Inferior parietal cortex (tissue), 1 donor: ENCODE measurements around the gene SPAG9.
"Not testable (repeated sequence)": the region's sequence is repeated elsewhere in the genome, so short reads cannot be mapped to it uniquely, and the experiment has no call there.

Experiments used
- DNase-seq: peaks from one replicate; pipeline ENCODE4 v3.0.0-alpha.2; 2016; ENCODE audit errors: extremely low spot score

The SPAG9 gene

DNA sequence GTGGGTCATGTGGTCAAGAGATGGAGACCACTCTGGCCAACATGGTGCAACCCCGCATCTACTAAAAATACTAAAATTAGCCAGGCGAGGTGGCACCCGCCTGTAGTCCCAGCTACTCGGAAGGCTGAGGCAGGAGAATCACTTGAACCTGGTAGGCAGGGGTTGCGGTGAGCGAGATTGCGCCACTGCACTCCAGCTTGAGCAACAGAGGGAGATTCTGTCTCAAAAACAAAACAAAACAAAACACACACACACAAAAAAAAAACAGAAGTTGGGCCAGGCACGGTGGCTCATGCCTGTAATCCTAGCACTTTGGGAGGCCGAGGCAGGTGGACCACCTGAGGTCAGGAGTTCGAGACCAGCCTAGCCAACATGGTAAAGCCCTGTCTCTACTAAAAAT lies 31.8 kb downstream of the SPAG9 start:
- DNase-seq, result not testable (repeated sequence)

- no peak for DNase-seq
Measured at GRCh38 chr17:51088287-51088686, 32.4 kb downstream of the SPAG9 start.

DNA sequence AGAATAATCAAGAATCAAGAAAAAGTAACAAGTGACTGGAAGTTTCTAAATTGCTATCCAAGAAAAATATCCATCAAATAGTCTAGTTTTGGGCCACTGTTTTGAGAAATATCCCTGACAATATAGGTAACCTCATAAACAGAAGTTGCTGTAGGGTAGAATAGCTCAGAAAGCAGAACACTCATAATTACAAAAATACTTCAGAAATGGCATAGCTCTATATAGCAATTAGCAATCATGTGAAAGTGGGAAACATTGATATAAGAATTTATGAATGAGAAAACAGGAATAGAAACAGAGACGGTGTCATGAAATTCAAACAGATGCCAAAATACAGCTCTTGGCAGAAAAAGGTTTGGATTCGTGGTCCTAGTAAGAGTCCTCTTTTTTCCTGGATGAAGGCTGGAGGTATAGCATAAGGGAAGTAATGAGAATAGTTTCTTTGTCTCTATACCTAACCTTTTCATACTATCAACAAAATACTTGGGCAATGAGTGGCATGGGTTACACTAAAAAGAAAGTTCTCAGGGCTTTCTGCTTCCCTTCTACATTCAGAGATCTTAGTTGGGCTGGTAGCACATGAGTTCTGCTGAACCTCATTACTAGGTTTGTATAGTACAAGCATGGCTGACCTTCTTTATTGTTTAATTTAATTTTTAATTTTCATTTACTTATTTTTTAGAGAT lies 33.5 kb downstream of the SPAG9 start:
- DNase-seq, result peak; percentile 16

- DNase-seq, result no peak
Measured at GRCh38 chr17:51085150-51085805, 35.4 kb downstream of the SPAG9 start.

GRCh38 chr17:51083981-51084380 lies 36.7 kb downstream of the SPAG9 start:
- DNase-seq, result no peak

DNA sequence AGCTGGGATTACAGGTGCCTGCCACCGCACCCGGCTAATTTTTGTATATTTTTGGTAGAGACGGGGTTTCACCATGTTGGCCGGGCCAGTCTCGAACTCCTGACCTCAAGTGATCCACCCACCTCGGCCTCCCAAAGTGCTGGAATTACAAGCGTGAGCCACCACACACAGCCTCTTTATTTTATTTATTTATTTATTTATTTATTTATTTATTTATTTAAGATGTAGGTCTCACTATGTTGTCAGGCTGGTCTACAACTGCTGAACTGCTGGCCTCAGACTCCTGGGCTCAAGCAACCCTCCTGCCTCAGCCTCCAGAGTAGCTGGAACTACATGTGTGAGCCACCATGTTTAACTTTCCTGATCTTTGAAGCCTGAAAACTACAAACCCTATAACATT lies 37.3 kb downstream of the SPAG9 start:
- DNase-seq, result not testable (repeated sequence)

- DNase-seq, result no peak
Measured at GRCh38 chr17:51079049-51079448, 41.6 kb downstream of the SPAG9 start.

DNA sequence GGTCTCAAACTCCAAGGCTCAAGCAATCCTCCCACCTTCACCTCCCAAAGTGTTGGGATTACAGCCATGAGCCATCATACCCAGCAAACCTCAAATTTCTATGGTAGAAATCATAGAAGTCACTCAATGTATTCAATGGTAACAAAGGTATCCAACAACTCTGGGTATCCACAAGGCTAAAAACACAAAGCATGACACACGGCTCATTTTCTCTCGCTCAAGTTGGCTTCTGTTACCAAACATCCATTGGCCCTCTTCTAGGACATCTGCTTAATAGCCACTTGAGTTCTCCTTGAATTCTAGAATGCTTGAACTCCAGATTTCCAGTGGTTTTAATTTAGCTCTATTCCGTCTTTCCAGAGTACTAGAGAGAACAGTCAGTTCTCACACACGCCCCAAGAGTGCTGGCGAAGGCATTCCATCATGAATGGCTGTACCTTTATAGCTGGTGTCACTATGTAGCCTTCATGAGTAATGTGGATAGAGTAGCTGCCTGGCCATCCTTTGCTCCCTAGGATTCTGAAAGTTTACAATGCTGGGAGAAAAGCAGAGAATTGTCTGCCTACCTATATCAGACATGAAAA lies 42.6 kb downstream of the SPAG9 start:
- no peak for DNase-seq

DNA sequence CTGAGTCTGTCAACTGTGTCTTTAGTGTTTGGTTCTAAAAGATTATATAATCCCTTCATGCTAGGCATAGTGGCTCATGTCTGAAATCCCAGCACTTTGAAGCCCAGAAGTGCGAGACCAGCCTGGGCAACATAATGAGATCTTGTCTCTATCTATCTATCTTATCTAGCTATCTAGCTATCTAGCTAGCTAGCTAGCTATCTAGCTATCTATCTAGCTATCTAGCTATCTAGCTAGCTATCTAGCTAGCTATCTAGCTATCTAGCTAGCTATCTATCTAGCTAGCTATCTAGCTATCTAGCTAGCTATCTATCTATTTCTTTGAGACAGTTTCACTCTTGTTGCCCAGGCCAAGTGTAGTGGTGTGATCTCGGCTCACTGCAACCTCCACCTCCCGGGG lies 43.8 kb downstream of the SPAG9 start:
- no peak for DNase-seq

DNA sequence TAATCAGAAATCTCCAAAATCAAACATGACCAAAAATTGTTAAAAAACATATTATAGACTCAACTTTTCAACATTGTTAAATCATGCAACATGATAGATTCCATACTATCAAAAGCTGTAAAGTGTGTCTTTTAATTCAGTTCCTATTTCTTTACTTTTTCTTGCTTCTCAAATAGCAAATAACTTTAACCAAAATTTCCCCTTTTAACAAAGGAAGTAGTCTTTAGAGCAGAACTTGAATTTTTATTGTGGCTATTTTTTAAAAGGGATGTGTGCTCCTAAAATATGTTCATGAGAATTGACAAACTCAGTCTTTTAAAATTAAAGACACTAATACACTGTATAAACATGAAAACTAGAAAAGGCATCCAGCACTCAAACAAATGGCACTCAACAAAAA lies 49.1 kb downstream of the SPAG9 start:
- no peak for DNase-seq

DNA sequence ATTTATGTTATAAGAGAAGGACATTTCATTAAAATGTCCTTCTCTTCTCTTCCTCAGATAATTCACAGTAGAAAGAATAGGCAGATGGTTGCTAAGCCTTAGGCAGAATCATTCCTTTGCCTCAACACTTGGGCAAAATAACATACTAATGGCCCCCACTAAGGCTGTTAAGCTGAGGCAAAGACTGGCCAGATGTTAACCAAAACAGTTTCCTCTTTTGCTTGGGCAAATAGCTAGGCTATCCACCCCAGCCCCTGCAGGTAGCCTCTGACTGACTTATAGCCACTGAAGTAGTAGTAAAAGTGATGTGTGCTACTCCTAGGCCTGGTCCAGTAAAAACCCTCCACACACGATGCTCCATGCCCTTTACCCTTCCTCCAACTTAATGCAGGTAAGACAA lies 55.2 kb downstream of the SPAG9 start:
- no peak for DNase-seq

DNA sequence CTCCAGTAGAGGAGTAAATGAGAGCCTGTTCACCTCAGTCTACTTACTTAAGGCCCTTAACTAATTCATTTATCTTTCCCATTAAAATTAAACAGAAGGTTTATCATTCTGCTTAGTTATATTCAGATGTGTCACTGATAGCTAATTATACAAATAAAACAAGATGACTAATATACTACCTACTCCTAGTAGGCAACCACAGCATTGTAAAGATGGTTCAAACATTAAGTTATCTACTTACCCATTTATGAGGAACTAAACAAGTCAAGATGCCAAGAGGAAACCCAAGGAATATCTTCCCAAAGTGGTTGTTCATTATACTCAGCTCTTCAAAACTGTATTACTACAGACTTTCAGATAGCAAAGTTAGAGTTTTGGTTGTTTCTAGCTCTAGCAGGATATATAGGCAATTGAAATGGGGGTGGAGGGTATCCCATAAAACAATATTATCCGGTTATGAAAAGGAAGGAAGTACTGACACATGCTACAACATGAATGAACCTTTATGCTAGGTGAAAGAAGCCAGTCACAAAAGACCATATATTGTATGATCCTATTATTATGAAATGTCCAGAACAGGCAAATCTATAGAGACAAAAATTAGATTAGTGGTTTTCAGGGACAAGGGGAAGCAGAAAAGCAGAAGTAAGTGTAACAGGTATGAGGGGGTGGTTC lies 56.5 kb downstream of the SPAG9 start:
- DNase-seq, result no peak

- no peak for DNase-seq
Measured at GRCh38 chr17:51060396-51060795, 60.3 kb downstream of the SPAG9 start.

- DNase-seq, result no peak
Measured at GRCh38 chr17:51059781-51060180, 60.9 kb downstream of the SPAG9 start.

DNA sequence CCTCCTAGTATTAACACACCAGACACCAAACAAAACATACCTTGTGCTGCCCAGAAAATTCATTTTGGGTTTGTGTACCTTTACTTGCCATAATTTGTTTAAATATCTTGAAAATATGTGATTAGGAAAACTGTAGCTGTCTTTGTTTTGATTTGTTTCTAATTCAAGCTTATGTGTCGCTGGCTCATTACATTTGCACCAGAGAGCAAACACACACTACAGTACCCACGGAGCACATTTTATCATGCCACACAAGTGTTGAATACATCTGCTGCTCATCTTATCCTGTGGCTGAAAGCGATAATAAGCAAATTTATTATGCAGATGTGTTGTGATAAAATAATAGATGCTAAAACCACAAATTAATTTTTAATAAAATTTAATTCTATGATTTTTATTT lies 63.1 kb downstream of the SPAG9 start:
- DNase-seq, result no peak

GRCh38 chr17:51056813-51057510 lies 63.7 kb downstream of the SPAG9 start:
- peak; percentile 90 for DNase-seq

GRCh38 chr17:51054748-51055147 lies 65.9 kb downstream of the SPAG9 start:
- DNase-seq, result no peak

DNA sequence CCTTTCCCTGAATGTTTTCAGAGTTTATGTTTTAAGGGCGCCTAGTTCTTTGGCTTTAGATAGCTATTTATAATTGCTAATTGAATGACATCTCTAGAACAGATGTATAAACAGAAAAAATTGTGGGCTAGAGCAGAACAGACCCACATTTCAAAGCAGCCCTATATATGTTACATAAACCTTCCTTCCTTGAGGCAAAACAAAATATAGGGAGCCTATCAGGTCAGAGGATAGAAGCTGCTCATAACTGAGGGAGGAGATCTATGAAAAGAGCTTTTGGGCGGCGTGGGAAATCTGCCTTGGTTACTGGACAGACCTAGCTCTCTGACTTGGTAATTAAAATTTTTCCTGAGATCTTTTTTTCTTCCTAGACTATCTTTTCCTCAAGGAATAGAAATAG lies 68.4 kb downstream of the SPAG9 start:
- no peak for DNase-seq

DNA sequence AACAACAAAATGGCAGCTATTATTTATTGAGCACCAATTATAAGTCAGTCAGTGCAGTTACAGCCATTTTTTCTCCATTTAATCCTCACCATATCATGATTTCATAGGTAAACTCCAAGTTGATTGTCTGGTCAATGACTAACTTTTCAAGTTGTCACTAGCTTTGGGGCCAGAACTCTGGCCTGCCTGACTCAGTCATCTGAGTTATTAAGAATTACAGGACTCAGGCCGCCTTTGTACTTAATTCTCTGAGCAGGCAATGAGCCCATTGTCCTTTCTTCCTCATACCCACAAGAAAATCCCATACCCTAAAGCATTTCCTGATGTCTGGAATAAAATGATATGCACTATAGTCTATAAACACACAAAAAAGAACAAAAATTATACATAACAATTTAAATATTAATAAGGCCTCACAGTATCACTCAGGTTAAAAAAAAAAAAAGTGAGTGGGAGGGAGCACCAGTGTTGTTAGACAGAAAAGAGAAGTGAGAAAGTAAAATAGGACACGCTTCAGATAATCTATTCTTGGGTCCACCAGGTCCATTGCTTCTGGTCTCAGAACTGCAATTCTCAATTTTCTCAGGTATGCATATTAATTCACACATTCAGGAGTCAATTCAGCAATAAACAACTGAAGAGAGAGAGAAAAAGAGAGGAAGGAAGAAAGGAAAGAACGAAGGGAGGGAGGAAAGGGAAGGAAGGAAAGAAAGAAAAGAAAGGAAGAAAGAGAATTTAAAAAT lies 70.2 kb downstream of the SPAG9 start:
- no peak for DNase-seq

- DNase-seq, result peak; percentile 93
Measured at GRCh38 chr17:51046514-51047384, 73.9 kb downstream of the SPAG9 start.
